RKO (cell line): ENCODE results near the gene SNIP1.
"Not testable (repeated sequence)": the region's sequence is repeated elsewhere in the genome, so short reads cannot be mapped to it uniquely, and the experiment has no call there.

Experiments used
- DNase-seq: peaks from one replicate; pipeline ENCODE4 v3.0.0-alpha.2; 2016; ENCODE audit warnings: low spot score

The SNIP1 gene

GRCh38 chr1:37559080-37559479 is 5.0 kb upstream of the SNIP1 start:
- DNase-seq = no peak

- no peak for DNase-seq
These were observed 4.3 kb upstream of the SNIP1 start for GRCh38 chr1:37558411-37558810.

- no peak for DNase-seq
These were observed 3.3 kb upstream of the SNIP1 start for GRCh38 chr1:37557402-37557801.

GRCh38 chr1:37556712-37557196 is 2.7 kb upstream of the SNIP1 start, which contains the start of gene DNALI1:
DNALI1 (plus strand) TSS chr1:37556940; CDS start chr1:37556995, 55 bp downstream.
- no peak for DNase-seq

- peak; percentile 68 for DNase-seq
These were observed 531 bp downstream of the SNIP1 start for GRCh38 chr1:37553598-37553926.

DNA sequence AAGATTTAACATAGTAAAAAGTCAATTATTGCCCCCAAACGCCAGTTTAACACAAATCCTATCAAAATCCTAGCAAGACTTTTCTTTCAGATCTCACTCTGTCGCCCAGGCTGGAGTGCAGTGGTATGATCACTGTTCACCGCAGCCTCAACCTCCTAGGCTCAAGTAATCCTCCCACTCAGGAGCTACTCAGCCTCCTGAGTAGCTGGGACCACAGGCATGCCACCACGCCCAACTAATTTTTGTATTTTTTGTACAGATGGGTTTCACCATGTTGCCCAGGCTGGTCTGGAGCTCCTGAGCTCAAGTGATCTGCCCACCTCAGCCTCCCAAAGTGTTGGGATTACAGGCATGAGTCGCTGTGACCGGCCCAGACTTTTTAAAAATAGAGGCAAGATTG is 4.8 kb downstream of the SNIP1 start:
- no peak for DNase-seq

DNA sequence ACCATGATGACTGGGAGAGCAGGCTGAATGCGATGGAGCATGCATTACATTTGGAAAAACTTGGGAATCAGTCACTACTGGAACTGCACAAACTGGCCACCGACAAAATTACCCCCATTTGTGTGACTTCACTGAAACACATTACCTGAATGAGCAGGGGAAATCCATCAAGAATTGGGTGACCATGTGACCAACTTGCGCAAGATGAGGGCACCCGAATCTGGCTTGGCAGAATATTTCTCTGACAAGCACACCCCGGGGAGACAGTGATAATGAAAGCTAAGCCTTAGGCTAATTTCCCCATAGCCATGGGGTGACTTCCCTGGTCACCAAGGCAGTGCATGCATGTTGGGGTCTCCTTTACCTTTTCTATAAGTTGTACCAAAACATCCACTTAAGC is 9.1 kb downstream of the SNIP1 start:
- DNase-seq = no peak

DNA sequence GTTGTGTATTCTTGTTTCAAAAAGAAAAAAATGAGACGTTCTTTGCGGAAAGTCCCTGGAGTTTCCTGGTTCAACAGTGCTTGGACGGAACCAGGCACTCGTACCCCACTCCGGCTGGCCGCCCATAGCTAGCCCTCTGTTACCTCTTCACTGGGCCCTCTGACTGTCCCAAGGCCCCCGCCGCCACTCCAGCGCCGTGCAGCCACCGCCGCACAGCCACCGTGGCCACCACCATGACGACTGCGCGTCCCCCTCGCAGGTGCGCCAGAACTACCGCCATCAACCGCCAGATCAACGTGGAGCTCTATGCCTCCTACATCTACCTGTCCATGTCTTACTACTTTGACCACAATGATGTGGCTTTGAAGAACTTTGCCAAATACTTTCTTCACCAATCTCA is 9.6 kb downstream of the SNIP1 start:
- no peak for DNase-seq

GRCh38 chr1:37540036-37540785 is 13.9 kb downstream of the SNIP1 start:
- no peak for DNase-seq

DNA sequence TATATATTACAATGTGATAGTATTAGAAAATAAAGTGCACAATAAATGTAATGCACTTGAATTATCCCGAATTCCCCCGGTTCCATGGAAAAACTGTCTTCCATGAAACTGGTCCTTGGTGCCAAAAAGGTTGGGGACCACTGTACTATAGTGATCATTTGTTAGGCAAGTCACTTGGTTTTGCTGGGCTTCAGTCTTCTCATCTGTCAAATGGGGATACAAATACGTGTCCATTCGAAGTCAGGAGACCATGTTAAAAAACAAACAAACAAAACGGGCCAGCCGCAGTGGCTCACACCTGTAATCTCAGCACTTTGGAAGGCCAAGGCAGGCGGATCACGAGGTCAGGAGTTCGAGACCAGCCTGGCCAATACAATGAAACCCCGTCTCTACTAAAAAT is 14.9 kb downstream of the SNIP1 start:
- DNase-seq = not testable (repeated sequence)

DNA sequence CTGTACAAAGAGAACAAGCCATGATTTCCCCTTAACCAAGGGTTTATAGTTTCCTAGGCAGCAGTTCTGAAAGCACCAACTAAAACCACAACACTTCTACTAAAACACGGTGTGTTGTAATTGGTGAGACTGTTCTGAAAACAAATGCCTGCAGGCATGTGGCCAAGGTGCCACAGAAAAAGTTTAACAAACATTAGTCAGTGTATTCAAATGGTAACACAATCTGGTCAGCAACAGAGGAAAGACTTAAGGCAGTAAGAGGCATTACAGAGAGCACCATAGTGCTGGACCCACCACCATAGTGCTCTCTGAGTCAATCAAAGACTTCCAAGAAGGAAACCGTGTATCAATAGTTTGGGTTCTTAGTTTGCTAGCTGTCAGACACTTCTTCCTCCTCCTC is 16.7 kb downstream of the SNIP1 start:
- DNase-seq = no peak

GRCh38 chr1:37533317-37534093 is 20.6 kb downstream of the SNIP1 start:
- DNase-seq = no peak

GRCh38 chr1:37532418-37533156 is 21.5 kb downstream of the SNIP1 start:
- not testable (repeated sequence) for DNase-seq

DNA sequence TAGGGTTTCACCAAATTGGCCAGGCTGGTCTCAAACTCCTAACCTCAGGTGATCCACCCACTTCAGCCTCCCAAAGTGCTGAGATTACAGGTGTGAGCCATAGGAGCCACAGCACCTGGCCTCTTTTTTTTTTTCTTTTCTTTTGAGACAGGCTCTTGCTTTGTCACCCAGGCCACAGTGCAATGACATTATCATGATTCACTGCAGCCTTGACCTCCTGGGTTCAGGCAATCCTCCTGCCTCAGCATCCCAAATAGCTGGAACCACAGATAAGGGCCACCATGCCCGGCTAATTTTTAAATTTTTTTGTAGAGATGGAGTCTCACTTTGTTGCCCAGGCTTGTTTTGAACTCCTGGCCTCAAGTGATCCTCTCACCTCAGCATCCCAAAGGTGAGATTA is 24.2 kb downstream of the SNIP1 start:
- DNase-seq = not testable (repeated sequence)

DNA sequence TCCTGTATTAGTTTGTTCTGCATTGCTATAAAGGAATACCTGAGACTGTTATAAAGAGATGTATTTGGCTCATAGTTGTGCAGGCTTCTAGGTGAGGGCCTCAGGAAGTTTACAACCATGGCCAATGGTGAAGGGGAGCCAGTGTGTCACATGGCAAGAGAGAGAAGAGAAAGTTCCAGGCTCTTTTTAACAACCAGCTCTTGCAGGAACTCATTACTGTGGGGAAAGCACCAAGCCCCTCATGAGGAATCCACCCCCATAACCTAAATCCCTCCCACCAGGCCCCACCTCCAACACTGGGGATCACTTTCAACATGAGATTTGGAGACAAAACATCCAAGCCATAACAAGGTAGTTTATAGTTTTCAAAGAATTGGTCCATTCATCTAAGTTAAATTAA is 34.5 kb downstream of the SNIP1 start:
- DNase-seq = no peak

DNA sequence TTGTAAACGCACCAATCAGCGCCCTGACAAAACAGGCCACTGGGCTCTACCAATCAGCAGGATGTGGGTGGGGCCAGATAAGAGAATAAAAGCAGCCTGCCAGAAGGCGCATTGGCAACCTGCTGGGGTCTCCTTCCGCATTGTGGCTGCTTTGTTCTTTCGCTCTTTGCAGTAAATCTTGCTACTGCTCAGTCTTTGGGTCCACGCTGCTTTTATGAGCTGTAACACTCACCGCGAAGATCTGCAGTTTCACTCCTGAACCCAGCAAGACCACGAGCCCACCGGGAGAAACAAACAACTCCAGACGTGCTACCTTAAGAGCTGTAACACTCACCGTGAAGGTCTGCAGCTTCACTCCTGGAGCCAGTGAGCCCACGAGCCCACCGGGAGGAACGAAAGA is 35.2 kb downstream of the SNIP1 start:
- not testable (repeated sequence) for DNase-seq

GRCh38 chr1:37518241-37518640 is 35.9 kb downstream of the SNIP1 start:
- DNase-seq = not testable (repeated sequence)

DNA sequence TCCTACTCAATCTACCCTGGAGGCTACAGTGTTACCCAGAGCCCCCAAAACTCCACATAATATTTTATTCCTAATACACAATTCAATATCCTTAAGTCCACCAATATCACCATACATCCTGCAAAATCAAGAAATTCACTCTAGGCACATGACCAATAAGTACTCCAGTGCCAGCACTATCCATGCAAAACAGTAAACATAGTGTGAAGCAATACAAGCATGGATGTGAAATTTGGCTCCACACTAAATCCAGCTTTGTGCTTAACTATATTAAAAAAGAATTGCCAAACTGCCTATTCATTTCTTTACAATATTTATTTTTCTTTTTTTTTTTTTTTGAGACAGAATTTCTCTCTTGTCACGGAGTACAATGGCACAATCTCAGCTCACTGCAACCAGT is 36.5 kb downstream of the SNIP1 start:
- DNase-seq = no peak

- no peak for DNase-seq
These were observed 38.7 kb downstream of the SNIP1 start for GRCh38 chr1:37515185-37516034.

GRCh38 chr1:37514350-37515184 is 39.5 kb downstream of the SNIP1 start, which contains the start of gene MEAF6:
MEAF6 (minus strand) TSS chr1:37514766; CDS start chr1:37514746, 20 bp downstream.
- DNase-seq = peak; percentile 84
